ENCODE results near the gene PDIA2. TPM values are rescaled to one million over a fixed set of nuclear protein-coding genes. Genes with fewer than 3 reads are reported as not detected.
"Not testable (repeated sequence)": the region's sequence is repeated elsewhere in the genome, so short reads cannot be mapped to it uniquely, and the experiment has no call there.

PDIA2 gene
- total RNA-seq, 4 donors from 2014 or later, result 0.81 to 0.93 TPM; not detected in 2

- 63 to 71% methylated on average over 18 to 30 of the region's 30 CpGs for WGBS, 2 donors (ENCODE audit: low coverage in 1 of 2)
- no peaks in the 10 kb centered on the region for H3K27me3 ChIP-seq
- peaks cover 0 to 96% of the 10 kb centered on the region in 2 donors for H3K36me3 ChIP-seq
- no peak for TF ChIP-seq POLR2AphosphoS5 (IDR thresholded peaks at IDR 0.05)
- no peak for TF ChIP-seq POLR2A (IDR thresholded peaks at IDR 0.05)
- TF ChIP-seq CTCF (IDR thresholded peaks at IDR 0.05), result no peak
- TF ChIP-seq EP300 (IDR thresholded peaks at IDR 0.05), result no peak
- H3K9me3 ChIP-seq, result no peaks in the 10 kb centered on the region
- no peaks in the 10 kb centered on the region for H3K4me1 ChIP-seq
- peak overlapping the region in 2 of 4 donors; percentile 10 to 29 for H3K27ac ChIP-seq
- no peak for ATAC-seq
- H3K4me3 ChIP-seq, result no peak overlapping the region
These were observed 30.3 kb upstream of the PDIA2 start for GRCh38 chr16:252366-253337.

GRCh38 chr16:253833-254232 lies 29.1 kb upstream of the PDIA2 start:
- H3K9me3 ChIP-seq, result no peaks in the 10 kb centered on the region
- H3K4me1 ChIP-seq, result no peaks in the 10 kb centered on the region
- no peak for ATAC-seq
- peaks cover 0 to 94% of the 10 kb centered on the region in 2 donors for H3K36me3 ChIP-seq
- TF ChIP-seq POLR2AphosphoS5 (IDR thresholded peaks at IDR 0.05) (no peak), EP300 (IDR thresholded peaks at IDR 0.05) (no peak), POLR2A (IDR thresholded peaks at IDR 0.05) (no peak), CTCF (IDR thresholded peaks at IDR 0.05) (no peak)
- whole genome bisulfite sequencing, 2 donors (ENCODE audit: low coverage in 1 of 2), result 78 to 100% methylated on average over 2 to 3 of the region's 6 CpGs
- no peak overlapping the region for H3K27ac ChIP-seq
- H3K27me3 ChIP-seq, result no peaks in the 10 kb centered on the region
- H3K4me3 ChIP-seq, result no peak overlapping the region

GRCh38 chr16:254461-254860 lies 28.5 kb upstream of the PDIA2 start:
- Histone ChIP-seq H3K4me3 (no peak overlapping the region), H3K36me3 (peaks cover 0 to 94% of the 10 kb centered on the region in 2 donors), H3K27me3 (no peaks in the 10 kb centered on the region), H3K4me1 (no peaks in the 10 kb centered on the region), H3K27ac (no peak overlapping the region), H3K9me3 (no peaks in the 10 kb centered on the region)
- no peak for ATAC-seq
- TF ChIP-seq CTCF (IDR thresholded peaks at IDR 0.05) (no peak), POLR2AphosphoS5 (IDR thresholded peaks at IDR 0.05) (no peak), POLR2A (IDR thresholded peaks at IDR 0.05) (no peak), EP300 (IDR thresholded peaks at IDR 0.05) (no peak)
- 86 to 94% methylated on average over 16 to 19 of the region's 25 CpGs for WGBS, 2 donors (ENCODE audit: low coverage in 1 of 2)

- TF ChIP-seq POLR2A (IDR thresholded peaks at IDR 0.05), result no peak
- TF ChIP-seq EP300 (IDR thresholded peaks at IDR 0.05), result no peak
- TF ChIP-seq POLR2AphosphoS5 (IDR thresholded peaks at IDR 0.05), result no peak
- no peak for TF ChIP-seq CTCF (IDR thresholded peaks at IDR 0.05)
- Histone ChIP-seq H3K27ac (no peak overlapping the region), H3K4me1 (no peaks in the 10 kb centered on the region), H3K9me3 (no peaks in the 10 kb centered on the region), H3K36me3 (peaks cover 0 to 94% of the 10 kb centered on the region in 2 donors), H3K27me3 (no peaks in the 10 kb centered on the region), H3K4me3 (no peak overlapping the region)
- 90 to 97% methylated on average over 6 of the region's 6 CpGs for WGBS, 2 donors (ENCODE audit: low coverage in 1 of 2)
- ATAC-seq, result no peak
These were observed 27.8 kb upstream of the PDIA2 start for GRCh38 chr16:255183-255582.

GRCh38 chr16:258091-258490 lies 24.9 kb upstream of the PDIA2 start:
- not testable (repeated sequence) for H3K27me3 ChIP-seq, H3K27ac ChIP-seq, ATAC-seq, H3K4me1 ChIP-seq, H3K9me3 ChIP-seq, H3K4me3 ChIP-seq
- H3K36me3 ChIP-seq, result peaks cover 0 to 95% of the 10 kb centered on the region in 2 donors
- WGBS, 2 donors (ENCODE audit: low coverage in 1 of 2), result 93% methylated on average over 6 to 8 of the region's 13 CpGs
